22Rv1 (cell line): ENCODE results near the gene GDPGP1.

Experiments used
- CTCF ChIP-seq: fragments of 450-650 bp; IDR thresholded peaks from 2 replicates; pipeline ENCODE4 v1.5.1; 2017; ENCODE audit warnings: mild to moderate bottlenecking
- ZFX ChIP-seq: fragments of 450-650 bp; IDR thresholded peaks from 2 replicates; pipeline ENCODE4 v1.6.1; 2017; ENCODE audit warnings: antibody characterized with exemption, borderline replicate concordance

- TF ChIP-seq CTCF (no peak), ZFX (no peak)
These were observed 3.4 kb upstream of the GDPGP1 start for GRCh38 chr15:90230610-90231009.
